Kidney epithelial cell (primary cell): ENCODE measurements around the gene FDXR. TPM values are rescaled to one million over a fixed set of nuclear protein-coding genes. Genes with fewer than 3 reads are reported as not detected.

Experiments
- DNase-seq: peaks from one replicate; pipeline ENCODE4 v3.0.0-alpha.2; 2010; ENCODE audit warnings: low read depth
- H3K27me3 ChIP-seq: 2 replicates; pipeline ENCODE4 v1.6.0; 2011; ENCODE audit warnings: low read length; ENCODE audit not compliant: control insufficient read depth, insufficient read depth
- H3K36me3 ChIP-seq: 2 replicates; pipeline ENCODE4 v1.5.1; 2011; ENCODE audit warnings: low read length; ENCODE audit not compliant: control insufficient read depth, insufficient read depth
- H3K4me3 ChIP-seq: 2 replicates; pipeline ENCODE4 v1.5.1; 2011; ENCODE audit warnings: low read depth, mild to moderate bottlenecking, control low read depth, low read length
- CTCF ChIP-seq: IDR thresholded peaks from 2 replicates; pipeline ENCODE4 v1.5.1; 2011; ENCODE audit warnings: mild to moderate bottlenecking, moderate library complexity, low read length, control low read depth, inconsistent platforms; ENCODE audit not compliant: insufficient read depth, poor library complexity, severe bottlenecking
- total RNA-seq: library from RNA; depleted of rRNA; stranded (reverse); fragments of >200 nt; gene quantifications from 2 replicates; pipeline ENCODE4 v1.2.3, GENCODE V29; 2015

FDXR gene
- total RNA-seq, 1 donor from 2014 or later: 34.0 TPM

- H3K4me3 ChIP-seq: no peak overlapping the region
- no peak for DNase-seq
- no peak for TF ChIP-seq CTCF
- H3K36me3 ChIP-seq: no peaks in the 10 kb centered on the region
- H3K27me3 ChIP-seq: peaks cover 21% of the 10 kb centered on the region
Observed at GRCh38 chr17:74882517-74883240, 9.9 kb upstream of the FDXR start.

GRCh38 chr17:74881073-74881472 lies 8.3 kb upstream of the FDXR start:
- H3K27me3 ChIP-seq: peaks cover 18% of the 10 kb centered on the region
- TF ChIP-seq CTCF: no peak
- H3K4me3 ChIP-seq: no peak overlapping the region

DNA sequence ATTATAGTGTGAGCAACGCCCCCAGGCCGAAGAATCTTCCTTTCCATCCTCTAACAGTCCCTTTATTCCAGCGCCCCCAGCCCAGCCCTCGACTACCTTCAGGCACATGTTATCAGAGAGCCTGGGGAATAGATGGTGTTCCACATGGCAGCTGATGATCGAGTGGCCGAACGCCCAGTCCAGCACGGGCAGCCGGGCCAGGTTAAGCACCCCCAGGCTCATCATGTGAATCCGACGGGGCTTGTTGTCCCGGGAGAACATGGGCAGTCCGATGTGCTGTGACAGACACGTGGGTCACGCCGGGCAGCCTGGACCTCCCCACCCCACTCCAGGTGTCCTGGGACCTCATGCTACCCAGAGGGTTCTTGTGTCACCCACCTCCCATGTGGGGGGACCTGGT lies 6.5 kb upstream of the FDXR start:
- DNase-seq: no peak
- Histone ChIP-seq H3K4me3 (no peak overlapping the region), H3K36me3 (no peaks in the 10 kb centered on the region), H3K27me3 (peaks cover 18% of the 10 kb centered on the region)
- no peak for TF ChIP-seq CTCF

More at GRCh38 chr17:74881073-74881472, 8.3 kb upstream of the FDXR start:
- no peaks in the 10 kb centered on the region for H3K36me3 ChIP-seq
- DNase-seq: no peak

- no peak for DNase-seq
- Histone ChIP-seq H3K27me3 (peaks cover 15% of the 10 kb centered on the region), H3K36me3 (no peaks in the 10 kb centered on the region), H3K4me3 (no peak overlapping the region)
- TF ChIP-seq CTCF: no peak
Observed at GRCh38 chr17:74878658-74879057, 5.9 kb upstream of the FDXR start.

- DNase-seq: no peak
- TF ChIP-seq CTCF: no peak
Observed at GRCh38 chr17:74877592-74878548, 5.1 kb upstream of the FDXR start.

More at GRCh38 chr17:74877592-74878548, 5.1 kb upstream of the FDXR start:
- peaks cover 15% of the 10 kb centered on the region for H3K27me3 ChIP-seq
- H3K4me3 ChIP-seq: no peak overlapping the region
- H3K36me3 ChIP-seq: no peaks in the 10 kb centered on the region
